ENCODE measurements around the gene SLC28A3. TPM values are rescaled to one million over a fixed set of nuclear protein-coding genes. Genes with fewer than 3 reads are reported as not detected.
"Not testable (repeated sequence)": the region's sequence is repeated elsewhere in the genome, so short reads cannot be mapped to it uniquely, and the experiment has no call there.

Gene SLC28A3
- total and polyA plus RNA-seq, 2 donors (not counting 3 experiments of a cell fraction or from before 2014, with no cell fraction given): not detected

DNA sequence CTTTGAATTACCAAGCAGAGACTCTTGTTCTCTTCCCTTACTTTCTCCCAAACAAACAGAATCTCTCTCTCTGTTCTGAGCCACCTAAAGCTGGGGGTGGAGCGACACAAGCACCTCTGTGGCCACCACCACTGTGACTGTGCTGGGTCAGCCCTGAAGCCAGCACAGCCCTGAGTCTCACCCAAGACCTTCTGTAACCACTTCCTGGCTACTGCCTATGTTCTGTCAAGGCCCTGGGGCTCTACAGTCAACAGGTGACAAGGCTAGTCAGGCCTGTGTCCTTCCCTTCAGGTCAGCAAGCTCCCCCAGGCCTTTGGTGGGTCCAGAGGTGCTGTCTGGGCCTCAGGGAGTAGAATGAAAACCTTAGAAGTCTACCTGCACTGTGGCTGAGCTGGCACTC is 26.1 kb upstream of the SLC28A3 start:
- Histone ChIP-seq H3K4me2 (ENCODE audit: insufficient read depth, low read length) (no peak overlapping the region), H3K27me3 (ENCODE audit: control insufficient read depth in 2 of 2, insufficient read depth in 2 of 2, low read length in 2 of 2) (no peaks in the 10 kb centered on the region), H3K27ac (ENCODE audit: insufficient read depth, low read depth, low read length) (no peak overlapping the region), H3K79me2 (ENCODE audit: control insufficient read depth, insufficient read depth, low read length) (no peaks in the 10 kb centered on the region), H3K9me1 (replicated peaks; ENCODE audit: control insufficient read depth, extremely low read depth, insufficient read depth, low read length) (no peaks in the 10 kb centered on the region), H3K4me3 (replicated peaks in 1 of 3; ENCODE audit: insufficient read depth in 1 of 3, low read depth in 1 of 3, low read length in 3 of 3) (no peak overlapping the region), H3K36me3 (ENCODE audit: control insufficient read depth in 2 of 2, extremely low read depth in 1 of 2, insufficient read depth in 2 of 2, low read length in 2 of 2) (no peaks in the 10 kb centered on the region), H3K9me3 (replicated peaks; ENCODE audit: control insufficient read depth, insufficient read depth, low read length) (no peaks in the 10 kb centered on the region), H3K9ac (replicated peaks; ENCODE audit: extremely low read depth, insufficient read depth, low read length) (no peak overlapping the region), H3K4me1 (ENCODE audit: control insufficient read depth, extremely low read depth, insufficient read depth, low read length) (no peaks in the 10 kb centered on the region), H4K20me1 (replicated peaks; ENCODE audit: control insufficient read depth, extremely low read depth, insufficient read depth, low read length) (no peaks in the 10 kb centered on the region), H2AFZ (ENCODE audit: low read depth, low read length) (no peak overlapping the region)
- FAIRE-seq: no peak
- no peak for TF ChIP-seq JUN (IDR thresholded peaks at IDR 0.05; ENCODE audit: borderline replicate concordance, insufficient read depth, insufficient read length, low read depth)
- TF ChIP-seq MYC (IDR thresholded peaks at IDR 0.05; ENCODE audit: low read depth, low read length): no peak
- TF ChIP-seq, protein P1, sequence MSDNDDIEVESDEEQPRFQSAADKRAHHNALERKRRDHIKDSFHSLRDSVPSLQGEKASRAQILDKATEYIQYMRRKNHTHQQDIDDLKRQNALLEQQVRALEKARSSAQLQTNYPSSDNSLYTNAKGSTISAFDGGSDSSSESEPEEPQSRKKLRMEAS (IDR thresholded peaks at IDR 0.05; ENCODE audit: insufficient read depth, insufficient read length): no peak
- no peak for TF ChIP-seq FOS (IDR thresholded peaks at IDR 0.05; ENCODE audit: borderline replicate concordance, insufficient read depth, low read length)
- no peak for TF ChIP-seq POLR2A (IDR thresholded peaks at IDR 0.05; ENCODE audit: low read depth, low read length)
- no peak for TF ChIP-seq EZH2 (IDR thresholded peaks at IDR 0.05; ENCODE audit: borderline replicate concordance, low read depth, low read length, severe bottlenecking)
- TF ChIP-seq, protein P2, sequence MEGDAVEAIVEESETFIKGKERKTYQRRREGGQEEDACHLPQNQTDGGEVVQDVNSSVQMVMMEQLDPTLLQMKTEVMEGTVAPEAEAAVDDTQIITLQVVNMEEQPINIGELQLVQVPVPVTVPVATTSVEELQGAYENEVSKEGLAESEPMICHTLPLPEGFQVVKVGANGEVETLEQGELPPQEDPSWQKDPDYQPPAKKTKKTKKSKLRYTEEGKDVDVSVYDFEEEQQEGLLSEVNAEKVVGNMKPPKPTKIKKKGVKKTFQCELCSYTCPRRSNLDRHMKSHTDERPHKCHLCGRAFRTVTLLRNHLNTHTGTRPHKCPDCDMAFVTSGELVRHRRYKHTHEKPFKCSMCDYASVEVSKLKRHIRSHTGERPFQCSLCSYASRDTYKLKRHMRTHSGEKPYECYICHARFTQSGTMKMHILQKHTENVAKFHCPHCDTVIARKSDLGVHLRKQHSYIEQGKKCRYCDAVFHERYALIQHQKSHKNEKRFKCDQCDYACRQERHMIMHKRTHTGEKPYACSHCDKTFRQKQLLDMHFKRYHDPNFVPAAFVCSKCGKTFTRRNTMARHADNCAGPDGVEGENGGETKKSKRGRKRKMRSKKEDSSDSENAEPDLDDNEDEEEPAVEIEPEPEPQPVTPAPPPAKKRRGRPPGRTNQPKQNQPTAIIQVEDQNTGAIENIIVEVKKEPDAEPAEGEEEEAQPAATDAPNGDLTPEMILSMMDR (IDR thresholded peaks at IDR 0.05; ENCODE audit: extremely low read depth in 1 of 2, insufficient read depth in 1 of 2, low read depth in 1 of 2, low read length in 2 of 2): no peak
- no peak for TF ChIP-seq POLR2AphosphoS5 (IDR thresholded peaks at IDR 0.05; ENCODE audit: insufficient read depth, low read depth, low read length)
- TF ChIP-seq GATA2 (IDR thresholded peaks at IDR 0.05; ENCODE audit: insufficient read depth, insufficient read length, low read depth, low read length): no peak
- no TSS peak for BruUV-seq (replicated peaks)
- CTCF ChIA-PET: no interaction called here
- dilution Hi-C loops (cut with MboI; ENCODE audit: extremely low pct_ligation_motif_present, low sequenced_read_pairs): no loop called here
- intact Hi-C loops (cut with micrococcal nuclease): no loop called here
- POLR2A ChIA-PET: no interaction called here
- DNase-seq (ENCODE audit: low read depth, low spot score): no peak

DNA sequence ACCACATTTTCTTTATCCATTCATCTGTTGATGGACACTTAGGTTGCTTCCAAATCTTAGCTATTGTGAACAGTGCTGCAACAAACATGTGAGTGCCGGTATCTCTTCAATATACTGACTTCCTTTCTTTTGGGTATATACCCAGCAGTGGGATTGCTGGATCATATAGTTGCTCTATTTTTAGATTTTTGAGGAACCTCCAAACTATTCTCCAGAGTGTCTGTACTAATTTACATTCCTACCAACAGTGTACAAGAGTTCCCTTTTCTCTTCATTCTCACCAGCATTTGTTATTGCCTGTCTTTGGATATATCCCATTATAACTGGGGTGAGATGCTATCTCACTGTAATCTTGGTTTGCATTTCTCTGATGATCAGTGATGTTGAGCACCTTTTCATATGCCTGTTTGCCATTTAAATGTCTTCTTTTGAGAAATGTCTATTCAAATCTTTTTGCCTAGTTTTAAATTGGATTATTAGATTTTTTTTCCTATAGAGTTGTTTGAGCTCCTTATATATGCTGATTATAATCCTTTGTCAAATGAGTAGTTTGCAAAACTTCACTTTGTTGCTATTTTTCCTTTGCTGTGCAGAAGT is 24.4 kb upstream of the SLC28A3 start:
- BruUV-seq (replicated peaks); CTCF ChIA-PET; H3K4me3 ChIP-seq (replicated peaks in 1 of 3; ENCODE audit: insufficient read depth in 1 of 3, low read depth in 1 of 3, low read length in 3 of 3): not testable (repeated sequence)

More for the DNA sequence above, 24.4 kb upstream of the SLC28A3 start:
- H2AFZ ChIP-seq (ENCODE audit: low read depth, low read length); H3K4me1 ChIP-seq (ENCODE audit: control insufficient read depth, extremely low read depth, insufficient read depth, low read length); H3K27ac ChIP-seq (ENCODE audit: insufficient read depth, low read depth, low read length); H3K27me3 ChIP-seq (ENCODE audit: control insufficient read depth in 2 of 2, insufficient read depth in 2 of 2, low read length in 2 of 2); H3K9me1 ChIP-seq (replicated peaks; ENCODE audit: control insufficient read depth, extremely low read depth, insufficient read depth, low read length); DNase-seq (ENCODE audit: low read depth, low spot score); POLR2A ChIA-PET; H4K20me1 ChIP-seq (replicated peaks; ENCODE audit: control insufficient read depth, extremely low read depth, insufficient read depth, low read length); FAIRE-seq; intact Hi-C loops (cut with micrococcal nuclease); H3K4me2 ChIP-seq (ENCODE audit: insufficient read depth, low read length); H3K79me2 ChIP-seq (ENCODE audit: control insufficient read depth, insufficient read depth, low read length); H3K36me3 ChIP-seq (ENCODE audit: control insufficient read depth in 2 of 2, extremely low read depth in 1 of 2, insufficient read depth in 2 of 2, low read length in 2 of 2); H3K9me3 ChIP-seq (replicated peaks; ENCODE audit: control insufficient read depth, insufficient read depth, low read length); dilution Hi-C loops (cut with MboI; ENCODE audit: extremely low pct_ligation_motif_present, low sequenced_read_pairs); H3K9ac ChIP-seq (replicated peaks; ENCODE audit: extremely low read depth, insufficient read depth, low read length): not testable (repeated sequence)
